Superior temporal gyrus (tissue), 1 donor: Measurements from ENCODE around the gene RPL36.

Experiments used
- DNase-seq: peaks from one replicate; pipeline ENCODE4 v3.0.0-alpha.2; 2016; ENCODE audit errors: extremely low spot score

RPL36 gene

DNA sequence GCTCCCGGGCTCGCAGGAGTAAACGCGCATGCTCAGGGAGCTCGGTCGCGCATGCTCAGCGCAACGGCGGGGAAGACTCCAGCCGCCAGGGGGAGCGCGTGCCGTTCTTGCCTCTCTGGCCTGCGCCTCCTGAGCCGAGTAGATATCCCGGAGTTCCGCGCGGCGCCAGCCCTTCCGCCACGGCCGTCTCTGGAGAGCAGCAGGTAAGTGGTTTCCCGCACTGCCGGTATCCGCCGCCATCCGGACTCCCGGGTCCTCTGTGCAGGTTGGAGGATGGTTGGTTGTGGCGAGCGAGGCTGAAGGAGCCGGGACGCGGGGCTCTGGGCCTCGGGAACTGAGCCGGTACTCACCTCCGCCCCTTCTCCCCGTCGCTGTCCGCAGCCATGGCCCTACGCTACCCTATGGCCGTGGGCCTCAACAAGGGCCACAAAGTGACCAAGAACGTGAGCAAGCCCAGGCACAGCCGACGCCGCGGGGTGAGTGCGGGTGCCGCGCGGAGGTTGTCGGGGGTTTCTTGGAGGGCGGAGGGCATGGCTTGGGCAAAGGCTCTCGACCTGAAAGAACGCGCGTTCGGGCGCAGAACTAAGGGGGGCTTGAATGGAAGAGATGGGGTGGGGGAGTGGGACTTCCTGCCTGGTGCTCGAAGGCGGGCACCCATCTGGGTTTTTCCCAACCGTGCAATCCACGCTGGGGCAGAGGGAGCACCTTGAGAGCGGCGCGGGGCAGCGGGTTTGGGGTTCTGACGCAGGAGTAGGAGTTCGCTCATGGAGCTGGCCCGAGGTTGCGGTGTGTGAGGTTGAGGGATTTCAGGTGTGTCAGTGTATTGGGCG lies at the start of gene RPL36:
TSS of gene RPL36 (plus strand) at position 171 of the 830 bp plus-strand sequence. CDS start at position 384, 213 bp downstream.
- DNase-seq, result peak; percentile 98

DNA sequence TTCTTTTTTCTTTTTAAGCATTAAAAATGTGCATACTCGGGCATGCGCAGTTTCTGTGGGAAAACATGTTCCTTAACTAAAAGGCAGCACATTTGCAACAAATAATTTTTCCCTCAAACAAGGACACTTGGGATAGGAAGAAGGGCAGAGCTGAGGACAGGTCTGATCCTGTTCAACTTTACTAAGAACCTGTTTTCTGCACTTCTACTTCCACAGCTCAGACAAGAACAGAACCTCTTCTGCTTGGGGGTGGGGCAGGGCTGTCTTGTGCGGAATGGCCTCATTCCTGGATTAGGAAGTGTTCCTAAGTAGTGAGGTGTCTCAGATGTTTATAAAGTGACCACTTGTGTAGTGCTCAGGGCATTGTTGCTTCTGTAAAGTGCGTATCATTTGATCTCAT lies 48.9 kb upstream of the RPL36 start:
- DNase-seq, result no peak

DNA sequence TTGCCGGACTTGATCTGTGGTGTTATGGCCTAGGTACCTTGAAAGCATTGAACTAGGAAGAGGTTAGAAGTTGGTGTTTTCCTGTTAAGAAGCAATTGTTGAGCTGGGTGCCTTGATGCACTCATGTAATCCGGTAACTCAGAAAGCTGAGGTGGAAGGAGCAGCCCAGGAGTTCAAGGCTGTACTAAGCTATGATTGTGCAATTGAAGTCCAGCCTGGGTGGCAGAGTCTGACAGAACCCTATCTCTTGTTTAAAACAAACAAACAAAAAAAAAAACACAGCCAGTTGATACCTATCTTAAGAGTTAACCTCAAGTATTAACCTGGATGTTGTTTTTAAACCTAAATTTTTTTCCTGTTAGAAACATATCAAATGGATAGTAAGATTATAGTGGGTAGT lies 47.9 kb upstream of the RPL36 start:
- no peak for DNase-seq

DNA sequence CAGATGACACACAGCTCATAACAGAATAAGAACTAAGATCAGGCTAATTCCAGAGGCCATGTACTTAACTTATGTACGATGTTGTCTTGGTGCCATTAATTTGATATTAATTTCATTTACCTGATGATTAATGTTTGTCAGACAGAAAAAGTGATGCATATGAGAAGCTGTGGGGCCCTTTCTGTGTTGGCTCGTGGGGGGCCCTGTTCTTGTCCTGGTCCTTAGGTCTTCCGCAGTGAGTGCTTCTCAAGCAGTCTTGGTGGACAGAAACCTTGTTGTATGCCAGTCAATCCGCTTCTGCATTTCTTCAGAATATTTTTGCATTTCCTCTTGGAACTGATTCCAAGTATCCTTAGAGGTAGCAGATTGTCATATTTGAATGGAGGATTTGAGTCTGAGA lies 47.0 kb upstream of the RPL36 start:
- DNase-seq, result no peak

DNA sequence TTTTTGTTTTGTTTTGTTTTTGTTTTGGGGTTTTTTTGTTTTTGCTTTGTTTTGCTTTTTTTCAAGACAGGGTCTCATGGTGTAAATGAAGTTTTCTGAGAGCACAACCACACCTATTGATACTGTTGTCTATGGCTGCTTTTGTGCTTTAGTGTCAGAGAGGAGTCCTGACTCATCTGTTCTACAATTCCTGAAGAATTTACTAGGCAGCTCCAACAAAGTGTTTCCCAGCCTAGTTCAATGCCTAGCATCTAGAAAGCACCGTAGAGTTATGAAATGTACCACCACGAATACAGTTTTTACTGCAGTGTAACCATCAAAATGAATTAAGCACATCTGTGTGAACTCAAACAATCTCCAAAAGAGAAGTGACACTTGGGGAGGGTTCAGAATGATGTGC lies 46.1 kb upstream of the RPL36 start:
- no peak for DNase-seq

DNA sequence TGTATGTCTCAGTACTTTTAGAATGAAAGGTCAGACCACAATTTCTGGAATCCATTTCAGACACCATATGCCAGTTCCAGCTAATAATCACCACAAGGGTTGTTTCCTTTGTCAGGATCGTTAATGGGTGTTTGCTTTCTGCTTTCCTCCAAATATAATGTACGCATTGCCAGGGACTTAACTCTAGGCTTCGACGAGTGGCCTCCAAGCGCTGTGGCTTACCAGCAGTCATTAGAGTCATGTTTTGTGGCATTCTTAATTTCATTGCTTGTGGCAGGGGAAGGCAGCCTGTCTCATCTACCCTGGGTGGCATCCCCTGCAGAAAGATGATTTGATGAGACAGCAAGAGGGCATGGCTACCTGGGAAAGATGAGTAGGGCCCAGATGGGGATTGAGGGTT lies 44.7 kb upstream of the RPL36 start:
- DNase-seq, result no peak

DNA sequence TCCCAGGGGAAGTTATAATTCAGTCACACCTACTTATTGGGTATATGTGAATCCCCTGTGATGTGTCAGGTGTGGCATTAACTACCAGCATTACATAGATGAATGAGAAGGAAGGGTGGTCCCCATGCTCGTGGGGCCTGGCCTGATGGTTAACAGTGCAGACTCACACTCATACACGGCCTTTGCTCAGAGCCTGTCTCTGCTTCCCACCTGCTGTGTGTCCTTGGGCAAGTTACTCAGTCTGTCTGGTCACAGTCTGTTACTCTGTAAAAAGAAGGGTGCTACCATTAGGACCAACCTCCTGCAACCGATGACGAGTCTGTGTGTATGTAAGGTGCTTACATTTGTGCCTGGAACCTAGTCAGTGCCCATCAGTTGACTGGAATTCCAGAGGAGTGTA lies 43.4 kb upstream of the RPL36 start:
- DNase-seq, result no peak

DNA sequence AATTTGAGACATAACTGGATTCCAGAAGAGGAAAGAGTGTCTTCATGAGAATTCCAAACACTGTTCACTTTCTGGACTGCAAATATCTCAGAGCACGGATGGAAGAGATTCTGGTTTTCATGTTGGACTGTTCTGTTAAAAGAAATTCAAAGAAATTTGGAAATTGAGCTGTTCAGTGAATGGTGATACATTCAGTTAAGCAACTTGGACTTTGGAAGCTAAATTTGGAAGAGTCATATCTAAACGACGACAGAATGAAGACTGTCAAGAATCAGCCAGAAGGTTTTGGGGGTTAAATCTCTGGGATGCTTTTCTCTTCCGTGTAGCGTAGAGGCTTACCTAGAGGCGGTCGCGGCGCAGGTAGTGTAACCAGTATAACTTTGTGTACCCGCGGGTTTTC lies 41.6 kb upstream of the RPL36 start:
- DNase-seq, result no peak

DNA sequence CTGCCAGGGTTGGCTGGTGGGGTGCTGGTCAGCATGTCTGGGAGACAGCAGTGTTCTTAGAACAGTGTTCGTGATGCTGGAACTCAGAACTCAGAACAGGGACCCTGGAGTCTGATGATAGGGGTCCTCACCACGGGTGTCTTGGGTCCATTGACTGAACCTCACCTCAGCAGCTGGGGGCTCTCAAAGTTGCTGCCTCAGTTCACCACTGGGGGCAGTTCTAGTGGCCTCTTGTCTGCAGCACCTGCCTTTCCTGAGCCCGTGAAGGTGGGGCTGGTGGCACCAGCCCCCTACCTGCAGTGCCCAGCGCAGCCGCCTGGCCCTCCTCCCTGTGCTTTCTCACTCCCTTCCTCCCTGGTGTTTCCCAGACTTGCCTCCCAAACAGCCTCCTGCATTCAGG lies 38.7 kb upstream of the RPL36 start:
- no peak for DNase-seq

DNA sequence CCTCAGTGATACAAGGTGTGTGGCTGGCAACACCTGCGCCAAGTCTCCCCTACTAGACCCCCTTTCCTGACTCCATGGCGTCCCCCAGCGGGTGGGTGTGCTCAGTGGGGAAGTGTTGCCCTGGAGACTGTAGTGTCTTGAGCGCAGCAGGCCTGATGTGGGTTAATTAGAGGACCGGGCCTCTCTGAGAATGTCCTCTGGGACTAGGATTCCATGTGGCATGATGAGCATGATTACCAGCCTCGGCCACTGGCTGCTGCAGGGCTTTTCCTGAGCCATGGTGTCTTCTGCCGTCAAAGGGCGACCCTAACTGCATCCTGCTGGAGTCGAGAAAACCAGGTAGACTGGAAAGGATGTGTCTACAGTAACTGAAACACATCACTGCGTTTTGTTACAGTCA lies 37.8 kb upstream of the RPL36 start:
- DNase-seq, result no peak

DNA sequence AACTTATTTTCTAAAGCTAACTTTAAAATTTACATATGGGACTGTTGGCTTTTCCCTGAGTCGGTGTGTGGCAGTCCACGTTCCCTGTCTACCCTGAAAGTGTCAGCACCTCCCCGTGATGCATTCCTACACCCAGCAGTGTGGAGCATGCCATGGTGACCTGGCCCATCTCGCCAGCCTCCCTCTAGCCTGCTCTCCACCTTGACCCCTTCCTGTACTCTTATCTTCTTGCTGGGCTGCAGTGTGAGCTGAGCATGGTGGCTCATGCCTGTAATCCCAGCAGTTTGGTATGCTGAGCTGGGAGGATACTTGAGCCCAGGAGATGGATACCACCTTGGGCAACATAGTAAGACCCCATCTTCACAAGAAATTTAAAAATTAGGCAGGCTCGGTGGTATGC lies 35.2 kb upstream of the RPL36 start:
- no peak for DNase-seq

DNA sequence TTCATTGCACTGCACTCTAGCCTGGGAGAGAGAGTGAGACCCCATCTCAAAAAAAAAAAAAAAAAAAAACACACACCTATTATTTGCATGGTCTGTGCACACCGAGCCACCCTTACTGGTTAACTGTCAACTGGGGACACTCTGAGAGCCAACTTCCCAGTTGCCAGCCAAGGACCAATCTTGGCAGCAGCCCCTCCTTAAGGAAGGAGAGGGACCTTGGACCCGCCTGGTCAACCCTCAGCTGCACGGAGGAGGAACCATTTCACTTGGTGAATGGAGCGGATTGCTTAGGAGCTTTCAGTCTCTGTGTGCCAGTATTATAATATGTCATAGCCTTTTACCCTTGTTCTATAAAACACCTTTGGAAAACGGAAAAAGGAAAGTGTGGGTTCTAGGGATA lies 34.7 kb upstream of the RPL36 start:
- no peak for DNase-seq

DNA sequence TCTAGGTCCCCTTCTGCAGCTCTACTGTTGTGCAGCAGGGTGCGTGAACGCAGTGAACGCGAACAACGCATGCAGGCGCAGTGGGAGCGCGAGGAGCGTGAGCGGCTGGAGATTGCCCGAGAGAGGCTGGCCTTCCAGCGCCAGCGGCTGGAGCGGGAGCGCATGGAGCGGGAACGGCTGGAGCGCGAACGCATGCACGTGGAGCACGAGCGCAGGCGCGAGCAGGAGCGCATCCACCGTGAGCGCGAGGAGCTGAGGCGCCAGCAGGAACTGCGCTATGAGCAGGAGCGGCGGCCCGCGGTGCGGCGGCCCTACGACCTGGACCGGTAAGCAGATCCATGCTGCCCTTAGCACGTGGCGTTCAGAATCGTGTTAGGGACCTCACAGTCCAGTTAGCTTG lies 28.6 kb upstream of the RPL36 start:
- no peak for DNase-seq

DNA sequence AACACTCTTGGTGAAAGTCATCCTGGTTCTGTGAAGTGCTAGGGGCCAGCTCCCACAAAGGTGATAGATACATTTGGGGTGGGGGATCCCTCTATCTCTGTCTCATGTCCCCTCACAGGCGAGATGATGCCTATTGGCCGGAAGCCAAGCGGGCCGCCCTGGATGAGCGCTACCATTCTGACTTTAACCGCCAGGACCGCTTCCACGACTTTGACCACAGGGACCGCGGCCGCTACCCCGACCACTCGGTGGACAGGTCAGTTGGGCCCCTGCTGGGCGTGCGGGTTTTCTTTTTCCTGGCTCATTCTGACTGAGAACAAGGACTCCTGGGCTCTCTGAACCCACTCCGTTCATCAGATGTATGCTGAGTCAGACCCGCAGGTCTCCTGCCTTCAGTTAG lies 26.2 kb upstream of the RPL36 start:
- no peak for DNase-seq

DNA sequence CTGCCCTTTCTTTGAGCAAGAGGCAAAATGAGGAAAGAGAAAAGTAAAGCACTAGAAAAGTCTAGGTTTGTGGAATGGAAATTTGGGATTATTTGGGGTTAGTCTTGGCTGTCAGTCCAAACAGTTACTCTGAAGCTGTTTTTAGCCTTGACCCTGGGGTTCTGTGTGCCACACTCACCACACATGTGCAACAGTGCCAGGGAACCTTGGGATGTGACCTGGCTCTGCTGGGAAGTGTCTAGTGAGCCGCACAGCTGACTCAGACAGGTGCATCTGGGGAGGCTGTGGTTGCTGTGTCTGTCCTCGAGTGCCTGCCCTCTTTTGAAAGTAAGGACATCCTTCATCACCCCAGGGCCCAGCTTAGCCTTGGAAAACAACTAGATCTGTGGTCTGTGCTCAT lies 25.6 kb upstream of the RPL36 start:
- DNase-seq, result no peak

DNA sequence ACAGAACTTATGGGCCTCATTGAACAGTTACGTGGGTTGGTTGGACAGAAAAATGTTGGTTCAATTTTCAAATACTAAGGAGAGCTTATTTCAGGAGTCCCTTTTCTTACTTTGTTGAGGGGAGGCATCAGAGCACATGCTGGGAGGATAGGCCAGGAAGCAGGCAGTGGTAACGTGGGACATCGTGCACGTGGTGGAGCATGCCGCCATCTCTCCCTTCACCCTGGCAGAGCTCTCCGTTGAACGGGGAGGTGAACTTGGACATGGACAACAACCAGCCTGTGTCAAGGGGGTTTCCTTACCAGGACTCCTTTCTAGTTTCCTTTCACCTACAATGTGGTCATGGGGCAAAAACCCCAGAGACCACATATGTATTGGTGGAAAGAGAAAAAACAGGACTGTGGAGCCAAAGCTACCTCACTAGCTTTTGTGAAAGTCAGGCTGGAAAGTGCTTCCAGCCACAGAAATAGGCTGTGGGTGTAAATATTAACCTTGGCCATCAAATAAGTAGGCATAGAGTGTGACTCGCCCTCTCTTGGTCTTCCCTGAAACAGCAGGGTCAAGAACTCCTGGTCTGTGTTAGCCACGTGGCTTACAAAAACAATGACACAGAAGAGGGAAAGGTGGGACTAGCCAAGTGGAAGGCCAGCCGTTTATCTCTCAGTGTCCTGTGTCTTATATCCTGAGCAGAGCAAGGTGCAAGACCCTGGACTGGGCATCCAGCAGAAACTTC lies 24.1 kb upstream of the RPL36 start:
- DNase-seq, result no peak

DNA sequence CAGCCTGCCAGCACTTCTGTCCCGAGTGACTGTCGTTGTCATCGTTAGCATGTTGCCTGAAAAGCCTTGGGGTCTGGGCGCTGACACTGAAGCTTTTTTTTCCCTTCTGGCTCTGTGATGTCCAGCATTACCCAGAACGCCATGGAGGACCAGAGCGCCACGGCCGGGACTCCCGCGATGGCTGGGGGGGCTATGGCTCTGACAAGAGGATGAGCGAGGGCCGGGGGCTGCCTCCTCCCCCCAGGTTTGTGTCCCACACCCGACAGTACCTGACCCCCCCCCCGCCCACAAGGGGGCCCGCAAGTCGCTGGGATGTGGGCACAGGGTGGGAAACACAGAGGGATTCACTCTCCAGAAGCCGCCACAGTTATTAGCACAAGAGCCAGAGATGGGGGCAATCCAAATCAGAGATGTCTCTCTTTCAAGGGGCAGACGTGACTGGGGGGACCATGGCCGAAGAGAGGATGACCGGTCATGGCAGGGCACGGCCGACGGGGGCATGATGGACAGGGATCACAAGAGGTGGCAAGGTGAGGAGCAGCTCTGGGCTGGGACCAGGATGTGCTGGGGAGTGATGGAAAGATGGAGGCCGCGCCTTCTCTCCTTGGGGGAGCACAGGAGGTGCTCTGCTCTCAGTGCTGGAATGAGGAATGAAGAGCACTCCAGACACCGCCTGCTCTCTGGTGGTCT lies 23.0 kb upstream of the RPL36 start:
- no peak for DNase-seq

DNA sequence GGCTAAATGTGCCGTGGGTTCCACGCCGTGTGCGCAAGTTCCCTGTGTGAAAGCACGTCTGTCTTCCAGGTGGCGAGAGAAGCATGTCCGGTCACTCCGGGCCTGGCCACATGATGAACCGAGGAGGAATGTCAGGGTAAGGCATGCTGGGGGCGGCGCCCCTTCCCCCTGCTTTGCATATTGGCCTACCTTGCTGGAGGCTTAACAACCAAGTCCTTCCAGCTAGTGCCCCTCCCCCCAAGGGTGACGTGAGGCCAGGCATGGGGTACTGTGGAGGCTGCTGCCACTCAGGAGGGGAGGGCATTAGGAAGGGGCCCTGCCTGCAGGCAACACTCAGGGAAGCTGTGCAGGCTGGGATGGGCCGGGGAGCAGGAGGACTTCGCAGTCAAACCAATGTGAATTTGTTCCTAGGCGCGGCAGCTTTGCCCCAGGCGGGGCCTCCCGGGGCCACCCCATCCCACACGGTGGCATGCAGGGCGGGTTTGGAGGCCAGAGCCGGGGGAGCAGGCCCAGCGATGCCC lies 22.3 kb upstream of the RPL36 start:
- DNase-seq, result no peak

DNA sequence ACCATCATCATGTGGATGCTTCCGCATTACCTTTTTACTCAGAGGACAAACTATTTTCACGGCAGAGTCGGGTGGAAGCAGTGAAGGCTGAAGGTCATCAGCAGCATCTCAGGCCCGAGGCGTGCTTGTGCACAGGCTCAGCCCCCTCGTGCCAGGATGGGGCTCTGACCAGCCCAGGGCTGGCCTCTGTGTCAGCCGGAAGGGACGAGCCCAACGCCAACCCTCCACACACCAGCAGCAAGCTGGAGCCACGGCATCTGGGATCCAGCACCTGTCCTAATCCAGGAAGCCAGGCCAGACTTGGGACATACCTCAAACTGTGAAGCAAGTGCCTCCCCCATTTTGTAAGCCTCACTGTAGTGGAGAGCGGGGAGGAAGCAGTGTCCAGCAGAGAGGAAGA lies 20.9 kb upstream of the RPL36 start:
- DNase-seq, result no peak

DNA sequence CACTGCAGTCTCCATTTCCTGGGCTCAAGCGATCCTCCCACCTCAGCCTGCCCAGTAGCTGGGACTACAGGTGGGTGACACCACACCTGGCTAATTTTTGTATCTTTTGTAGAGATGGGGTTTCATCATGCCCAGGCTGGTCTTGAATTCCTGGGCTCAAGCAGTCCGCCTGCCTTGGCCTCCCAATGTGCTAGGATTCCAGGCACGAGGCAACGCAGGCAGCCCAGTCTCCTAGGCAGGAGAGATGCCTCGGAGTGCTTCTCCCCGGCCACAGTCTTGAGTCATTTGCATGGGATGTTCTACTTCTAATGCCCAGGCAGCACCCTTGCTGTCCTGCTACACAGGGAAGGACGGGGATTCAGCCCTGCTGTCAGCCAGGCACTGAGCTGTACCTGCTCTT lies 18.5 kb upstream of the RPL36 start:
- DNase-seq, result no peak

DNA sequence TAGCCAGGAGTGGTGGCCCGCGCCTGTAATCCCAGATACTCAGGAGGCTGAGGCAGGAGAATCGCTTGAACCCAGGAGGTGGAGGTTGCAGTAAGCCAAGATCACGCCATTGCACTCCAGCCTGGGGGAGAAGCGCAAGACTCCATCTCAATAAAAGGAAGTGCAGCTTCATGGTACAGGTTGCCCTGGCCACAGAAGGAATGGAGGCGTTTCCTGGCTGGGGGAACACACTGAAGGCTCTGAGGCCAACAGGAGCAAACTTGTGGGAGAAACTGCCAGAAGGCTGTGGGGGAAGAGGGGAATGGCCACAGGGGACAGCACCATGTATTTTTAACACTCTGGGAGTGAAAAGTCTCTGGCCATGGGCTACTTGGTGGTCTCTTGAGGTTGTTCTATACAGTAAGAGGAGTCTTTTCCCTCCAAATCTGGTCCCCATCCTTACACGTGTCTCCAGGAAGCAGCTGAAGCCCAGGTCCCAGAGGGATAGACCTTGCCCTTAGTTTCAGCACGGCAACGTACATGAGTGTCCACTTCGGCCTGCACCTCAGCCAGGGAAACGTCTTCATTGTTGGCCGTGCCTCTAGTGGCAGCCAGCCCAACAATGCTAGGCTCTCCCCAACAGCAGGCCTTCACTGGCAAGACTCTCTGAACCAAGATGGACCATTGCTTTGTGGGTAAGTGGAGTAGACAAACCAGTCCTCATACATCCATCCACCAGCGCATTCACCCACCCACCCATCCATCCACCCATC lies 17.2 kb upstream of the RPL36 start:
- no peak for DNase-seq

DNA sequence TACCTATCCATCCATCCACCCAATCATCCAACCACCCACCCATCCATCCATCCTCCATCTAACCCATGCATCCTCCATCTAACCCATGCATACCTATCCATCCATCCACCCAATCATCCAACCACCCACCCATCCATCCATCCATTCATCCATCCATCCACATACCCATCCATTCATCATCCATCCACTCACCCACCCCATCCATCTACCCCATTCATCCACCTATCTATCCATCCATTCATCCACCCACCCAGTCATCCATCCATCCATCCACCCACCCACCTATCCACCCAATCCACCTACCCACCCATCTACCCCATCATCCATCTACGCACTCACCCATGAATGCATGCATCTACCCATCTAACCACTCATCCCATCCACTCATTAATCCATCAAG lies 16.3 kb upstream of the RPL36 start:
- no peak for DNase-seq
